Panc1 (cell line): ENCODE data around the gene PTGDR2.

ENCODE experiments used
- CTCF ChIP-seq: fragments of 450-650 bp; IDR thresholded peaks from 2 replicates; pipeline ENCODE4 v1.5.1; 2017; ENCODE audit warnings: mild to moderate bottlenecking
- POLR2AphosphoS5 ChIP-seq: IDR thresholded peaks from 2 replicates; pipeline ENCODE4 v1.6.1; 2012; ENCODE audit warnings: mild to moderate bottlenecking, low read depth, low read length, moderate library complexity
- TCF7L2 ChIP-seq: IDR thresholded peaks from 2 replicates; pipeline ENCODE4 v1.6.1; 2011; ENCODE audit warnings: mild to moderate bottlenecking, low read depth, low read length, inconsistent platforms

GRCh38 chr11:60875366-60876167 lies 19.8 kb upstream of the PTGDR2 start:
- no peak for TF ChIP-seq POLR2AphosphoS5
- no peak for TF ChIP-seq CTCF
- no peak for TF ChIP-seq TCF7L2
